H1 (cell line): ENCODE results near the gene CASQ2. TPM values are rescaled to one million over a fixed set of nuclear protein-coding genes. Genes with fewer than 3 reads are reported as not detected.

Source experiments
- CTCF ChIA-PET: fragments of 300-600 bp; sonication (Branson Sonifier 250); formaldehyde crosslinking; loops from one replicate; lab custom pipeline; 2021; ENCODE audit not compliant: partially characterized antibody; lab: Charles Lee
- POLR2A ChIA-PET: fragments of 300-600 bp; sonication (Branson Sonifier 250); formaldehyde crosslinking; loops from one replicate; lab custom pipeline; 2021; ENCODE audit warnings: inconsistent platforms; ENCODE audit not compliant: partially characterized antibody; lab: Charles Lee
- DNase-seq, 2 experiments: peaks; one replicate each; pipeline versions ENCODE4 v3.0.0 to v3.0.0-alpha.2; 2010 to 2022; ENCODE audit warnings: low spot score in 2 of 2, low read depth in 1 of 2, mixed read lengths in 1 of 2
- FAIRE-seq: peaks from 2 replicates; lab custom pipeline; 2011; peaks lifted over from hg19 to GRCh38; lab: Jason Lieb, UNC
- H2AFZ ChIP-seq: 2 replicates; pipeline ENCODE4 v1.8.1; 2012; ENCODE audit warnings: low read length, inconsistent platforms
- H2AK5ac ChIP-seq: 2 replicates; pipeline ENCODE4 v1.6.1; 2013; ENCODE audit warnings: low read depth, low read length
- H2BK120ac ChIP-seq: replicated peaks from 2 replicates; pipeline ENCODE3; 2013; ENCODE audit warnings: low read depth, low read length, inconsistent platforms
- H2BK12ac ChIP-seq: 2 replicates; pipeline ENCODE4 v1.6.1; 2013; ENCODE audit warnings: low read depth, low read length
- H2BK15ac ChIP-seq: 2 replicates; pipeline ENCODE4 v1.6.1; 2013; ENCODE audit warnings: low read length
- H2BK20ac ChIP-seq: 2 replicates; pipeline ENCODE4 v1.6.1; 2013; ENCODE audit warnings: low read length
- H2BK5ac ChIP-seq: 2 replicates; pipeline ENCODE4 v1.6.1; 2013; ENCODE audit warnings: low read depth, low read length
- H3K14ac ChIP-seq: 2 replicates; pipeline ENCODE4 v1.6.1; 2013; ENCODE audit warnings: inconsistent platforms; ENCODE audit not compliant: insufficient read length
- H3K18ac ChIP-seq: 2 replicates; pipeline ENCODE4 v1.6.1; 2013; ENCODE audit warnings: low read length; ENCODE audit errors: extremely low read depth
- H3K23ac ChIP-seq: 2 replicates; pipeline ENCODE4 v1.6.1; 2013; ENCODE audit warnings: inconsistent platforms; ENCODE audit not compliant: insufficient read length
- H3K23me2 ChIP-seq: 2 replicates; pipeline ENCODE4 v1.6.1; 2013; ENCODE audit warnings: low read depth, low read length
- H3K27ac ChIP-seq: 2 replicates; pipeline ENCODE4 v1.6.1; 2011; ENCODE audit warnings: low read depth, low read length, inconsistent platforms
- H3K27me3 ChIP-seq, 4 experiments: replicated peaks in 1 of 4; 1 replicate in 1 of 4; 2 replicates in 3 of 4; pipeline versions ENCODE4 v1.6.1 to v1.8.1; 2011 to 2013; ENCODE audit warnings: low read length in 3 of 4, mild to moderate bottlenecking in 3 of 4, inconsistent platforms in 2 of 4, mixed read lengths in 2 of 4, moderate library complexity in 1 of 4; ENCODE audit not compliant: control insufficient read depth in 3 of 4, insufficient read depth in 3 of 4; ENCODE audit errors: extremely low read depth in 1 of 4
- H3K36me3 ChIP-seq, 4 experiments: 2 replicates each; pipeline versions ENCODE4 v1.6.1 to v1.8.1; 2011 to 2013; ENCODE audit warnings: mild to moderate bottlenecking in 4 of 4, low read length in 3 of 4, moderate library complexity in 2 of 4, control low read depth in 1 of 4, inconsistent platforms in 1 of 4; ENCODE audit not compliant: insufficient read depth in 4 of 4, control insufficient read depth in 2 of 4
- H3K4ac ChIP-seq: replicated peaks from 2 replicates; pipeline ENCODE3; 2013; ENCODE audit warnings: low read length, low read depth, mixed read lengths, inconsistent platforms; ENCODE audit not compliant: insufficient read length
- H3K4me1 ChIP-seq, 4 experiments: replicated peaks in 1 of 4; 1 replicate in 1 of 4; 2 replicates in 3 of 4; pipeline versions ENCODE4 v1.6.1 to v1.8.1; 2011 to 2013; ENCODE audit warnings: low read length in 3 of 4, inconsistent platforms in 2 of 4, mixed read lengths in 1 of 4; ENCODE audit not compliant: insufficient read depth in 4 of 4, control insufficient read depth in 3 of 4
- H3K4me2 ChIP-seq, 2 experiments: 2 replicates each; pipeline versions ENCODE4 v1.6.1 to v1.8.1; 2011 to 2013; ENCODE audit warnings: low read depth in 2 of 2, low read length in 2 of 2, control low read depth in 1 of 2, inconsistent platforms in 1 of 2, mild to moderate bottlenecking in 1 of 2; ENCODE audit not compliant: insufficient read depth in 1 of 2
- H3K4me3 ChIP-seq, 4 experiments: fragments of 200-600, 300-600 bp in 1 of 4; sonication (generic), shearing (Covaris generic), sonication (Bioruptor Twin) in 1 of 4; 2 replicates each; pipeline versions ENCODE4 v1.5.1 to v1.8.1; 2011 to 2016; ENCODE audit warnings: low read length in 4 of 4, low read depth in 3 of 4, control low read depth in 2 of 4, inconsistent platforms in 2 of 4, mild to moderate bottlenecking in 2 of 4, mixed read lengths in 1 of 4, moderate library complexity in 1 of 4; ENCODE audit not compliant: insufficient read depth in 2 of 4; ENCODE audit errors: extremely low read depth in 1 of 4
- H3K56ac ChIP-seq: replicated peaks from 2 replicates; pipeline ENCODE3; 2013; ENCODE audit warnings: low read depth, mild to moderate bottlenecking, mixed read lengths, low read length, inconsistent platforms; ENCODE audit not compliant: insufficient read length
- H3K79me1 ChIP-seq: 2 replicates; pipeline ENCODE4 v1.6.1; 2013; ENCODE audit warnings: low read depth, low read length, control low read depth
- H3K79me2 ChIP-seq, 2 experiments: 2 replicates each; pipeline versions ENCODE4 v1.6.1 to v1.8.1; 2012 to 2013; ENCODE audit warnings: low read length in 2 of 2, mild to moderate bottlenecking in 2 of 2, inconsistent platforms in 1 of 2; ENCODE audit not compliant: insufficient read depth in 2 of 2, control insufficient read depth in 1 of 2
- H3K9ac ChIP-seq, 4 experiments: replicated peaks in 1 of 4; 1 replicate in 1 of 4; 2 replicates in 3 of 4; pipeline versions ENCODE4 v1.6.1 to v1.8.1; 2011 to 2013; ENCODE audit warnings: low read depth in 3 of 4, low read length in 3 of 4, control low read depth in 2 of 4, mild to moderate bottlenecking in 2 of 4, moderate library complexity in 2 of 4, inconsistent platforms in 1 of 4; ENCODE audit errors: extremely low read depth in 1 of 4
- H3K9me3 ChIP-seq, 2 experiments: 2 replicates each; pipeline versions ENCODE4 v1.6.1 to v1.8.1; 2012 to 2013; ENCODE audit warnings: mild to moderate bottlenecking in 2 of 2, moderate library complexity in 2 of 2, control low read depth in 1 of 2, inconsistent platforms in 1 of 2, low read depth in 1 of 2, low read length in 1 of 2, mixed read lengths in 1 of 2; ENCODE audit not compliant: insufficient read depth in 2 of 2
- H4K20me1 ChIP-seq, 2 experiments: replicated peaks in 1 of 2; 2 replicates each; pipeline versions ENCODE3 to v1.8.1; 2011 to 2013; ENCODE audit warnings: inconsistent platforms in 2 of 2, low read length in 2 of 2, mild to moderate bottlenecking in 1 of 2; ENCODE audit not compliant: insufficient read depth in 2 of 2, control insufficient read depth in 1 of 2
- H4K5ac ChIP-seq: 2 replicates; pipeline ENCODE4 v1.6.1; 2013; ENCODE audit warnings: low read length, low read depth, mixed read lengths, inconsistent platforms; ENCODE audit not compliant: insufficient read length
- H4K8ac ChIP-seq: 2 replicates; pipeline ENCODE4 v1.8.0; 2013; ENCODE audit warnings: mild to moderate bottlenecking, moderate library complexity, low read length, inconsistent platforms; ENCODE audit not compliant: insufficient read depth; ENCODE audit errors: extremely low read depth
- H4K91ac ChIP-seq: replicated peaks from 2 replicates; pipeline ENCODE3; 2013; ENCODE audit warnings: low read length, mixed read lengths, inconsistent platforms; ENCODE audit not compliant: insufficient read length
- GTF2F1 ChIP-seq: IDR thresholded peaks from 2 replicates; pipeline ENCODE4 v1.6.1; 2012; ENCODE audit warnings: low read depth, low read length, improper control_type of control experiment, borderline replicate concordance
- NRF1 ChIP-seq: IDR thresholded peaks from 2 replicates; pipeline ENCODE4 v1.6.1; 2011; ENCODE audit warnings: mild to moderate bottlenecking, low read depth, low read length, improper control_type of control experiment
- WGBS, 2 experiments: shearing (Covaris generic) in 1 of 2; methylation state at CpG; one replicate each; pipeline versions ENCODE4 v1.1.6 to v1.1.7; 2013 to 2015; ENCODE audit warnings: low lambda C conversion rate in 2 of 2, mixed read lengths in 2 of 2, inconsistent platforms in 1 of 2, low coverage in 1 of 2, missing lambda C conversion rate in 1 of 2; ENCODE audit not compliant: insufficient replicate concordance in 2 of 2, insufficient coverage in 1 of 2, insufficient read length in 1 of 2; ENCODE audit errors: extremely low coverage in 1 of 2, missing lambda C conversion rate in 1 of 2; 5-methylcytosine and 5-hydroxymethylcytosine counted together
- polyA plus RNA-seq, 7 experiments: library from polyadenylated mRNA; depleted of rRNA in 3 of 7; stranded (reverse) in 5 of 7; unstranded in 2 of 7; fragments of >200 nt in 5 of 7; fragments of 200-250 nt in 2 of 7; gene quantifications; 1 replicate in 5 of 7; 2 replicates in 1 of 7; 4 replicates in 1 of 7; pipeline versions ENCODE4 v1.2.1 to v1.2.3, GENCODE V29; 2011 to 2013; ENCODE audit warnings: missing spikeins in 2 of 7, mixed read lengths in 2 of 7
- total RNA-seq: library from RNA; stranded (reverse); fragmentation: NEBNext Ultra II Directional; extraction: Animal tissue kit (Norgen Biotek cat#: 25700); gene quantifications from 2 replicates; pipeline ENCODE4 v1.2.1, GENCODE V29; 2021

The CASQ2 gene
- total and polyA plus RNA-seq, 2 of the 8 experiments (the other 6 are each of a cell fraction or from before 2014, with no cell fraction given) = not detected

GRCh38 chr1:115746021-115746690 lies 22.4 kb downstream of the CASQ2 start:
- Histone ChIP-seq H3K23me2 (no peaks in the 10 kb centered on the region), H4K91ac (no peak overlapping the region), H2BK120ac (no peak overlapping the region), H2BK20ac (no peak overlapping the region), H4K8ac (no peak overlapping the region), H2BK15ac (no peak overlapping the region), H3K4me3 (no peak overlapping the region), H3K4me1 (no peaks in the 10 kb centered on the region), H3K4me2 (no peak overlapping the region), H2AFZ (no peak overlapping the region), H3K27ac (no peak overlapping the region), H3K56ac (no peak overlapping the region), H3K18ac (no peak overlapping the region), H3K79me2 (no peaks in the 10 kb centered on the region), H3K36me3 (no peaks in the 10 kb centered on the region), H3K9ac (no peak overlapping the region), H4K20me1 (no peaks in the 10 kb centered on the region), H2AK5ac (no peak overlapping the region), H3K23ac (no peak overlapping the region), H3K27me3 (peaks cover 0 to 1% (median 0%) of the 10 kb centered on the region in 4 experiments; a peak in 1 of 7 replicates), H4K5ac (no peak overlapping the region), H2BK12ac (no peak overlapping the region), H3K14ac (no peak overlapping the region), H2BK5ac (no peak overlapping the region), H3K4ac (no peak overlapping the region), H3K79me1 (no peaks in the 10 kb centered on the region), H3K9me3 (no peaks in the 10 kb centered on the region)
- DNase-seq = no peak
- POLR2A ChIA-PET = no interaction called here
- 93% methylated on average over 5 of the region's 5 CpGs; no CpG with 5 or more reads in 1 of the 2 experiments for WGBS, 2 experiments
- CTCF ChIA-PET = interaction anchor here (0.6 to 2.7 kb wide), 2 partner anchors 28 to 30 kb away, joined by 3 to 5 read pairs; no protein-coding TSS in a partner anchor
- FAIRE-seq = no peak
- TF ChIP-seq NRF1 (no peak), GTF2F1 (no peak)
